ENCODE data around the gene VEZT. TPM values are rescaled to one million over a fixed set of nuclear protein-coding genes. Genes with fewer than 3 reads are reported as not detected.

Gene VEZT
- total and polyA plus RNA-seq, 9 of the 15 experiments (the other 6 are each of a cell fraction or from before 2014, with no cell fraction given), result 16.1 to 61.5 (median 32.6) TPM

GRCh38 chr12:95220726-95221125 lies 3.1 kb downstream of the VEZT start (continued):
- no peak for TF ChIP-seq THAP12 (CRISPR knock-in tag; IDR thresholded peaks at IDR 0.05)
- TF ChIP-seq, protein P1, sequence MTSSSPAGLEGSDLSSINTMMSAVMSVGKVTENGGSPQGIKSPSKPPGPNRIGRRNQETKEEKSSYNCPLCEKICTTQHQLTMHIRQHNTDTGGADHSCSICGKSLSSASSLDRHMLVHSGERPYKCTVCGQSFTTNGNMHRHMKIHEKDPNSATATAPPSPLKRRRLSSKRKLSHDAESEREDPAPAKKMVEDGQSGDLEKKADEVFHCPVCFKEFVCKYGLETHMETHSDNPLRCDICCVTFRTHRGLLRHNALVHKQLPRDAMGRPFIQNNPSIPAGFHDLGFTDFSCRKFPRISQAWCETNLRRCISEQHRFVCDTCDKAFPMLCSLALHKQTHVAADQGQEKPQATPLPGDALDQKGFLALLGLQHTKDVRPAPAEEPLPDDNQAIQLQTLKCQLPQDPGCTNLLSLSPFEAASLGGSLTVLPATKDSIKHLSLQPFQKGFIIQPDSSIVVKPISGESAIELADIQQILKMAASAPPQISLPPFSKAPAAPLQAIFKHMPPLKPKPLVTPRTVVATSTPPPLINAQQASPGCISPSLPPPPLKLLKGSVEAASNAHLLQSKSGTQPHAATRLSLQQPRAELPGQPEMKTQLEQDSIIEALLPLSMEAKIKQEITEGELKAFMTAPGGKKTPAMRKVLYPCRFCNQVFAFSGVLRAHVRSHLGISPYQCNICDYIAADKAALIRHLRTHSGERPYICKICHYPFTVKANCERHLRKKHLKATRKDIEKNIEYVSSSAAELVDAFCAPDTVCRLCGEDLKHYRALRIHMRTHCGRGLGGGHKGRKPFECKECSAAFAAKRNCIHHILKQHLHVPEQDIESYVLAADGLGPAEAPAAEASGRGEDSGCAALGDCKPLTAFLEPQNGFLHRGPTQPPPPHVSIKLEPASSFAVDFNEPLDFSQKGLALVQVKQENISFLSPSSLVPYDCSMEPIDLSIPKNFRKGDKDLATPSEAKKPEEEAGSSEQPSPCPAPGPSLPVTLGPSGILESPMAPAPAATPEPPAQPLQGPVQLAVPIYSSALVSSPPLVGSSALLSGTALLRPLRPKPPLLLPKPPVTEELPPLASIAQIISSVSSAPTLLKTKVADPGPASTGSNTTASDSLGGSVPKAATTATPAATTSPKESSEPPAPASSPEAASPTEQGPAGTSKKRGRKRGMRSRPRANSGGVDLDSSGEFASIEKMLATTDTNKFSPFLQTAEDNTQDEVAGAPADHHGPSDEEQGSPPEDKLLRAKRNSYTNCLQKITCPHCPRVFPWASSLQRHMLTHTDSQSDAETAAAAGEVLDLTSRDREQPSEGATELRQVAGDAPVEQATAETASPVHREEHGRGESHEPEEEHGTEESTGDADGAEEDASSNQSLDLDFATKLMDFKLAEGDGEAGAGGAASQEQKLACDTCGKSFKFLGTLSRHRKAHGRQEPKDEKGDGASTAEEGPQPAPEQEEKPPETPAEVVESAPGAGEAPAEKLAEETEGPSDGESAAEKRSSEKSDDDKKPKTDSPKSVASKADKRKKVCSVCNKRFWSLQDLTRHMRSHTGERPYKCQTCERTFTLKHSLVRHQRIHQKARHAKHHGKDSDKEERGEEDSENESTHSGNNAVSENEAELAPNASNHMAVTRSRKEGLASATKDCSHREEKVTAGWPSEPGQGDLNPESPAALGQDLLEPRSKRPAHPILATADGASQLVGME (CRISPR knock-in tag; IDR thresholded peaks at IDR 0.05), result no peak
- no peak for TF ChIP-seq RAD51 (IDR thresholded peaks at IDR 0.05; ENCODE audit: borderline replicate concordance, low read depth)
- TF ChIP-seq ZSCAN32 (CRISPR knock-in tag; IDR thresholded peaks at IDR 0.05), result no peak

All from K562 (cell line).